Body of pancreas (tissue), 4 donors: ENCODE results near the gene RPL22. TPM values are rescaled to one million over a fixed set of nuclear protein-coding genes. Genes with fewer than 3 reads are reported as not detected.

Experiments used
- ATAC-seq: fragments of 150-250 bp; one replicate; pipeline ENCODE4 v1.9.1; 2016
- DNase-seq, 4 donors: peaks; one replicate each; pipeline ENCODE4 v3.0.0-alpha.2; 2019
- H3K27ac ChIP-seq, 4 donors: fragments of 200-600 bp; sonication (generic); 1 replicate in 3 of 4; 2 replicates in 1 of 4; pipeline versions ENCODE4 v1.5.1 to v1.6.1; 2016 to 2019; ENCODE audit warnings: mild to moderate bottlenecking in 1 of 4, mixed read lengths in 1 of 4, moderate library complexity in 1 of 4
- H3K27me3 ChIP-seq, 2 donors: fragments of 200-600 bp; sonication (generic); one replicate each; pipeline ENCODE4 v1.6.0; 2016; ENCODE audit warnings: mild to moderate bottlenecking in 1 of 2
- H3K36me3 ChIP-seq, 2 donors: fragments of 200-600 bp; sonication (generic); replicated peaks in 1 of 2; 2 replicates each; pipeline ENCODE4 v1.5.1; 2016; ENCODE audit warnings: low read depth in 2 of 2; ENCODE audit not compliant: insufficient read depth in 1 of 2
- H3K4me1 ChIP-seq: fragments of 200-600 bp; sonication (generic); one replicate; pipeline ENCODE4 v1.6.0; 2016
- H3K4me3 ChIP-seq, 2 donors: fragments of 200-600 bp; sonication (generic); 1 replicate in 1 of 2; 2 replicates in 1 of 2; pipeline ENCODE4 v1.5.1; 2016 to 2019
- H3K9me3 ChIP-seq, 3 donors: fragments of 200-600 bp; sonication (generic); 1 replicate in 2 of 3; 2 replicates in 1 of 3; pipeline ENCODE4 v1.5.1; 2016
- CTCF ChIP-seq, 7 experiments: fragments of 450-650 bp in 4 of 7; fragments of 200-600 bp in 3 of 7; sonication (generic) in 3 of 7; IDR thresholded peaks; one replicate each; pipeline ENCODE4 v1.5.1; 2016 to 2019; ENCODE audit warnings: antibody characterized with exemption in 7 of 7
- POLR2A ChIP-seq, 3 donors: fragments of 450-650 bp; IDR thresholded peaks; one replicate each; pipeline ENCODE4 v1.6.1; 2016; ENCODE audit warnings: antibody characterized with exemption in 3 of 3, mild to moderate bottlenecking in 2 of 3
- WGBS, 2 donors: methylation state at CpG; one replicate each; pipeline ENCODE4 v1.1.5; 2017; 5-methylcytosine and 5-hydroxymethylcytosine counted together
- intact Hi-C: fragments of 100-400 bp; cut with DNase I; formaldehyde crosslinking; loops from one replicate; pipeline ENCODE4 v1.15.1; 2023
- total RNA-seq, 2 donors: library from RNA; depleted of rRNA; stranded (reverse); fragments of >200 nt; gene quantifications; one replicate each; pipeline ENCODE4 v1.1.0, GENCODE V29; 2016

The RPL22 gene
- total RNA-seq, 2 donors from 2014 or later, result 112 to 148 TPM

DNA sequence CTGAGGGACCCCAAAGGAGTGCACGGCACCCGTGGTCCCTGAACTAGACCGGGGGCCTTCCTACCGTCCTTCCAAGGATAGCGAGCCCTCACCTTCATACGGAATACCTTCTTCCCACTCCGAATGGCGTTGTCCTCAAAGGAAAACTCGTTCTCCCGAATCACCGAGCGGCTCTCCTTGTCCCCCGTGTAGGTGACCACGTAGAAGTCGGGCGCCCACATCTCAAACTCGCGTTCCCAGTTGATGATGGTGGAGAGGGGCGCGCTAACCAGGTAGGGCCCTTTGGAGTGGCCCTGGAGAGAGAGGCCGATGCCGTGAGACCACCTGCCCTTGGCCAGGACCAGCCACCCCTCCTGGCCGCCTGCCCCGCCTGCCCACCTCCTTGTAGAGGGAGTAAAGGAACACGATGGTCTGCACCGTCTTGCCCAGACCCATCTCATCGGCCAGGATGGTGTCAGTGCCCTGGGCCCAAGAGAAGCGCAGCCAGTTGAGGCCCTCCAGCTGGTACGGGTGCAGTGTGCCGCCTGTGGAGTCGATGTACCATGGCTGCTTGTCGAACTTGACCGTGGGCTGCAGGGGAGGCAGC is 57.3 kb downstream of the RPL22 start:
- Histone ChIP-seq H3K36me3 (no peaks in the 10 kb centered on the region), H3K4me3 (no peak overlapping the region), H3K9me3 (no peaks in the 10 kb centered on the region), H3K4me1 (no peaks in the 10 kb centered on the region), H3K27me3 (no peaks in the 10 kb centered on the region), H3K27ac (no peak overlapping the region)
- TF ChIP-seq CTCF (IDR thresholded peaks at IDR 0.05) (no peak), POLR2A (IDR thresholded peaks at IDR 0.05) (no peak)
- intact Hi-C loops, result no loop called here
- 82 to 84% methylated on average over 28 to 33 of the region's 33 CpGs for whole genome bisulfite sequencing, 2 donors
- DNase-seq, result no peak
- ATAC-seq, result no peak

DNA sequence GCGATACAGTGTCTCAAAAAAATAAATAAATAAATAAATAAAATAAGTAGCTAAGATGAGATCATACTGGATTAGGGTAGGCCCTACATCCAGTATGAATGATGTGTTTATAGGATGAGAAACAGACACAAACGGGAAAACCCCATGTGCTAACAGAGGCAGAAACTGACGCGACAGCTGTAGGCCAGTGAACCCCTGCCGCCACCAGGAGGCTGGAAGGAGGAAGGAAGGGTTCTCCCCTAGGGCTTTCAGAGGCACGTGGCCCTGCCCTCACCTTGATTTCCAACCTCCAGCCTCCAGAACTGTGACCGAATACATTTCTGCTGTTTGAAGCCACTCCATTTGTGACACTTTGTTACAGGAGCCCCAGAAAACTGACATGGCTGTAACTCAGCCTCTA is 57.8 kb downstream of the RPL22 start:
- TF ChIP-seq CTCF (IDR thresholded peaks at IDR 0.05) (no peak), POLR2A (IDR thresholded peaks at IDR 0.05) (no peak)
- 33 to 45% methylated on average over 7 of the region's 7 CpGs for WGBS, 2 donors
- no peaks in the 10 kb centered on the region for H3K9me3 ChIP-seq

DNA sequence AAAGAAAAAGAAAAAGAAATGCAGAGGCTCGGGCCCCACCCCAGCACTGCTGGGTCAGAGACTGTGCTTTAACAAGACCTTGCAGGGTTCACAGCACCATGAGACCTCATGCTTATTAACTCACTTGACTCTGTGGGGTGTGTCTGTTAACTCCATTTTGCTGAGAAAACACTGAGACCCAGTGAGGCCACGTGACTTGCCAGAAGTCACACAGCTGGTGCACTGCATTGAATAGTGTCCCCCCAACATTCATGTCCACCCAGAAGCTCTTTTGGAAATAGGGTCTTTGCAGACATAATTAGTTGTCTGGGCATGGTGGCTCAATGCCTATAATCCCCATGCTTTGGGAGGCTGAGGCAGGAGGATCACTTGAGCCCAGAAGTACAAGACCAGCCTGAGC is 59.0 kb downstream of the RPL22 start:
- no peaks in the 10 kb centered on the region for H3K27me3 ChIP-seq
- no peak for DNase-seq
- WGBS, 2 donors, result 63 to 78% methylated on average over 2 of the region's 2 CpGs
- no peaks in the 10 kb centered on the region for H3K4me1 ChIP-seq
- intact Hi-C loops, result no loop called here
- ATAC-seq, result no peak
- no peak overlapping the region for H3K27ac ChIP-seq
- no peaks in the 10 kb centered on the region for H3K36me3 ChIP-seq
- H3K4me3 ChIP-seq, result no peak overlapping the region
- no peaks in the 10 kb centered on the region for H3K9me3 ChIP-seq
- no peak for TF ChIP-seq CTCF (IDR thresholded peaks at IDR 0.05)
- no peak for TF ChIP-seq POLR2A (IDR thresholded peaks at IDR 0.05)

More for the DNA sequence above, 57.8 kb downstream of the RPL22 start:
- Histone ChIP-seq H3K27ac (no peak overlapping the region), H3K4me3 (no peak overlapping the region), H3K36me3 (no peaks in the 10 kb centered on the region), H3K4me1 (no peaks in the 10 kb centered on the region), H3K27me3 (no peaks in the 10 kb centered on the region)
- intact Hi-C loops, result no loop called here
- DNase-seq (no peak), ATAC-seq (no peak)

DNA sequence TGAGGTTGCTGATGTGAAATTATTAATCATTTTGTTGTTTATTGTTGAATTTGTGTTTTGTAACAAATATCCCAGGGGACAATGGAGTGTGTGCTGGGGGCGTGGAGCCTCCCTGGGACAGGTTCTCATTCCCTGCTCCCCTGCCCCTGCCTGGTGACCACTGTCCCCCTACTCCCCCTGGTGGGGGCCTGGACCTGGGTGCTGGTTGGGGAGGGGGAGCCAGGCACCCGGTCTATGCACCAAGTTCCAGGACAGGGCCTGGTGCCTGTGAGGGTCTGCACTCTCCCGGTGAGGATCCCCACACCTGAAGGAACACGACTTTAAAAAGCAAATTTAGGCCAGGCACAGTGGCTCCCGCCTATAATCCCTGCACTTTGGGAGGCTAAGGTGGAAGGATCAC is 61.6 kb downstream of the RPL22 start:
- TF ChIP-seq POLR2A (IDR thresholded peaks at IDR 0.05) (no peak), CTCF (IDR thresholded peaks at IDR 0.05) (no peak)
- Histone ChIP-seq H3K4me1 (no peaks in the 10 kb centered on the region), H3K36me3 (no peaks in the 10 kb centered on the region), H3K27me3 (no peaks in the 10 kb centered on the region), H3K9me3 (no peaks in the 10 kb centered on the region), H3K27ac (no peak overlapping the region), H3K4me3 (no peak overlapping the region)
- intact Hi-C loops, result no loop called here
- 48 to 70% methylated on average over 2 to 5 of the region's 5 CpGs for WGBS, 2 donors
- DNase-seq (no peak), ATAC-seq (no peak)

- Histone ChIP-seq H3K4me1 (no peaks in the 10 kb centered on the region), H3K4me3 (no peak overlapping the region), H3K27me3 (no peaks in the 10 kb centered on the region), H3K36me3 (no peaks in the 10 kb centered on the region), H3K9me3 (no peaks in the 10 kb centered on the region), H3K27ac (no peak overlapping the region)
- no peak for TF ChIP-seq CTCF (IDR thresholded peaks at IDR 0.05)
- TF ChIP-seq POLR2A (IDR thresholded peaks at IDR 0.05), result no peak
- ATAC-seq (no peak), DNase-seq (no peak)
- WGBS, 2 donors, result 56 to 64% methylated on average over 9 to 16 of the region's 16 CpGs
- intact Hi-C loops, result no loop called here
These were observed 62.7 kb downstream of the RPL22 start for GRCh38 chr1:6136516-6137220.
